Hypothalamus (tissue), 51 donors: Measurements from ENCODE around the gene RHEBL1.

Experiments
- DNase-seq, 51 donors: peaks; one replicate each; lab custom pipeline; 2025; lab: John Stamatoyannopoulos, UW

RHEBL1 gene

GRCh38 chr12:49069507-49070346, at the start of gene RHEBL1:
Gene RHEBL1 (minus strand): TSS chr12:49069979. CDS start chr12:49069785, 194 bp downstream.
- DNase-seq = peak; percentile 74 to 99 (median 96)

GRCh38 chr12:49111206-49111605, 41.4 kb upstream of the RHEBL1 start:
- DNase-seq = no peak

- DNase-seq = peak; percentile 42 to 97 (median 90)
These were observed 40.8 kb upstream of the RHEBL1 start, which contains the start of gene LMBR1L for GRCh38 chr12:49110464-49111155. Gene LMBR1L (minus strand): TSS chr12:49110847. CDS start chr12:49110555, 292 bp downstream.

- DNase-seq = peak in 10 of 51 donors; percentile 23 to 63 (median 38)
These were observed 40.1 kb upstream of the RHEBL1 start for GRCh38 chr12:49109641-49110463.

- peak in 5 of 51 donors; percentile 9 to 46 (median 17) for DNase-seq
These were observed 39.2 kb upstream of the RHEBL1 start for GRCh38 chr12:49108958-49109404.

- no peak for DNase-seq
These were observed 35.8 kb upstream of the RHEBL1 start for GRCh38 chr12:49105504-49106084.

- no peak for DNase-seq
These were observed 35.0 kb upstream of the RHEBL1 start for GRCh38 chr12:49104822-49105221.

GRCh38 chr12:49100380-49100779, 30.6 kb upstream of the RHEBL1 start:
- DNase-seq = no peak

GRCh38 chr12:49098703-49099102, 28.9 kb upstream of the RHEBL1 start:
- no peak for DNase-seq

- peak in 24 of 51 donors; percentile 7 to 68 (median 26) for DNase-seq
These were observed 28.3 kb upstream of the RHEBL1 start for GRCh38 chr12:49098035-49098451.

- no peak for DNase-seq
These were observed 27.6 kb upstream of the RHEBL1 start for GRCh38 chr12:49097381-49097780.

GRCh38 chr12:49094975-49095365, 25.2 kb upstream of the RHEBL1 start:
- DNase-seq = no peak

- DNase-seq = peak in 9 of 51 donors; percentile 6 to 41 (median 18)
These were observed 24.6 kb upstream of the RHEBL1 start, which contains the start of gene DHH for GRCh38 chr12:49094160-49094974. Gene DHH (minus strand): TSS chr12:49094801. CDS start chr12:49094512, 289 bp downstream.

GRCh38 chr12:49093792-49094159, 24.0 kb upstream of the RHEBL1 start:
- DNase-seq = no peak

GRCh38 chr12:49092816-49093406, 23.1 kb upstream of the RHEBL1 start:
- DNase-seq = no peak

- DNase-seq = peak in 19 of 51 donors; percentile 10 to 71 (median 37)
These were observed 22.5 kb upstream of the RHEBL1 start for GRCh38 chr12:49092086-49092815.

- peak in 1 of 51 donors; percentile 47 for DNase-seq
These were observed 22.0 kb upstream of the RHEBL1 start for GRCh38 chr12:49091836-49092085.

GRCh38 chr12:49091056-49091835, 21.5 kb upstream of the RHEBL1 start:
- DNase-seq = no peak
